ENCODE results near the gene UGT1A8. TPM values are rescaled to one million over a fixed set of nuclear protein-coding genes. Genes with fewer than 3 reads are reported as not detected.

The UGT1A8 gene
- total and polyA plus RNA-seq, 9 of the 15 experiments (the other 6 are each of a cell fraction or from before 2014, with no cell fraction given): 0.04 TPM; not detected in 8

DNA sequence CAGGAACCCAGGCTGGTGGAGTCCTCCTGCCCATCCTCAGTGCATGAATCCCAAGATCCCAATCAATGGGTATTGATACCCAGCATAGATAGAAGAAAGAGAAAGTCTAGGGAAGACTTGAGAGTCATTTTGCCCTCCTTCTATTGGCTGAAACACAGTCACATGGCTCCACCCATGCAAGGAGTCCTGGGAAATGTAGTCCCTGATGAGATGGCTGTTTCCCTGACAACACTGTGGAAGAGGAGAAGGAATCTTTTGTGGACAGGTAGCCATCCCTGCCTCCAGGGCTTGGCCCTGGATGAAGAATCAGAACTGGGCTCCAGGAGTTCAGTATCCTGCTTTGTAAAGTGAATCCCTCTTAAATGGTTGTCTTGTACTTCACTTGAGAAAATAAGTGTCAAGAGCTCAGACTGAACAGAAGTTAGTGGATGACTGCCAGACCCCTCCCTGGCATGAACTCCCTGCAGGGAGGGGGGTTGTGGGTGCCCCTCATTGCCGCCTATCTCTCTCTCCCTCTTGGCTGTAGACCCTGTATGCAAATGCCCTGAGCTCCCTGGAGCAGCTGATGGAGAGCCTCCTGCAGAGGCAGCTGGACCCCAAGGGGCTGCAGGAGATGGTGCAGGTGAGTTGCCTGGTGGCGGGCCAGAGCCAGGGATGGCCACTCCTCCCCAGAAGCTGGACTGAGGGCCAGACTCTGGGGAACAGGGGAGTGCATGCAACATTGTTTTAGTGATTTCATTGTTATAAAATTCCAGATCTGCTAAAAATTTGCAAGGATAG, 196.8 kb downstream of the UGT1A8 start:
- in situ Hi-C loops (cut with MboI) (no loop called here), intact Hi-C loops (cut with micrococcal nuclease) (no loop called here)
- FAIRE-seq (peak; percentile 46), DNase-seq (ENCODE audit: extremely low read depth in 1 of 4, low spot score in 3 of 4) (peak in 3 of 4 experiments; percentile 31 to 53 (median 33)), ATAC-seq (peak; percentile 83)
- no peaks in the 10 kb centered on the region for H4K20me1 ChIP-seq (replicated peaks; ENCODE audit: control insufficient read depth, insufficient read depth, low read length)
- no peaks in the 10 kb centered on the region for H3K36me3 ChIP-seq (ENCODE audit: control insufficient read depth, insufficient read depth, low read length)
- H3K9me1 ChIP-seq (ENCODE audit: control insufficient read depth, insufficient read depth, low read length): no peaks in the 10 kb centered on the region
- no peak overlapping the region for H3K4me2 ChIP-seq (ENCODE audit: insufficient read depth, low read length)
- ChIA-PET POLR2A (interaction anchor here (0.6 to 0.7 kb wide), 2 partner anchors 166 to 421 kb away, joined by 3 to 4 read pairs; no protein-coding TSS in a partner anchor), CTCF (ENCODE audit: low intra/inter-chr PET ratio) (no interaction called here)
- H3K27ac ChIP-seq (ENCODE audit: extremely low read depth, low read depth, low read length): no peak overlapping the region
- H3K9me3 ChIP-seq (replicated peaks; ENCODE audit: control insufficient read depth, insufficient read depth, low read depth, low read length): no peaks in the 10 kb centered on the region
- H2AFZ ChIP-seq (ENCODE audit: low read depth, low read length): no peak overlapping the region
- no peak overlapping the region for H3K4me3 ChIP-seq
- H3K4me1 ChIP-seq (replicated peaks in 1 of 2; ENCODE audit: control insufficient read depth in 2 of 2, insufficient read depth in 2 of 2, low read length in 2 of 2): no peaks in the 10 kb centered on the region; a peak in 1 of 5 replicates
- no TSS peak for BruUV-seq (replicated peaks)
- H3K27me3 ChIP-seq (ENCODE audit: control insufficient read depth in 2 of 2, insufficient read depth in 2 of 2, low read length in 2 of 2): peaks cover 2 to 25% of the 10 kb centered on the region in 2 experiments; a peak in 3 of 5 replicates
- 0% methylated on average over 1 of the region's 2 CpGs for WGBS (ENCODE audit: insufficient coverage, low coverage, missing lambda C conversion rate)
- no peaks in the 10 kb centered on the region for H3K79me2 ChIP-seq (ENCODE audit: control insufficient read depth, insufficient read depth, low read length)
- no peak overlapping the region for H3K9ac ChIP-seq (ENCODE audit: insufficient read depth in 1 of 2, low read depth in 2 of 2, low read length in 2 of 2)
- no peak for TF ChIP-seq MEF2D (tag; conservative IDR thresholded peaks at IDR 0.05; ENCODE audit: low read depth)
- TF ChIP-seq MTA1 (IDR thresholded peaks at IDR 0.05; ENCODE audit: borderline replicate concordance): no peak
- no peak for TF ChIP-seq NR4A1 (CRISPR knock-in tag; IDR thresholded peaks at IDR 0.05)
- TF ChIP-seq NR4A1 (tag; IDR thresholded peaks at IDR 0.05): no peak
- TF ChIP-seq NFYB (IDR thresholded peaks at IDR 0.05; ENCODE audit: extremely low read depth, insufficient read length): no peak
- peak; percentile 45 to 51; a peak in 3 of 4 replicates for TF ChIP-seq SIX5 (IDR thresholded peaks at IDR 0.05; ENCODE audit: borderline replicate concordance in 1 of 2, insufficient read depth in 1 of 2, low read depth in 1 of 2, low read length in 2 of 2)
- TF ChIP-seq, protein P1, sequence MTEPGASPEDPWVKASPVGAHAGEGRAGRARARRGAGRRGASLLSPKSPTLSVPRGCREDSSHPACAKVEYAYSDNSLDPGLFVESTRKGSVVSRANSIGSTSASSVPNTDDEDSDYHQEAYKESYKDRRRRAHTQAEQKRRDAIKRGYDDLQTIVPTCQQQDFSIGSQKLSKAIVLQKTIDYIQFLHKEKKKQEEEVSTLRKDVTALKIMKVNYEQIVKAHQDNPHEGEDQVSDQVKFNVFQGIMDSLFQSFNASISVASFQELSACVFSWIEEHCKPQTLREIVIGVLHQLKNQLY (CRISPR knock-in tag; conservative IDR thresholded peaks at IDR 0.05): no peak
- no peak for TF ChIP-seq ZNF146 (CRISPR knock-in tag; IDR thresholded peaks at IDR 0.05; ENCODE audit: unreplicated experiment)
- TF ChIP-seq MYBL2 (IDR thresholded peaks at IDR 0.05; ENCODE audit: low read depth): no peak
- no peak for TF ChIP-seq MYBL2 (CRISPR knock-in tag; IDR thresholded peaks at IDR 0.05; ENCODE audit: borderline replicate concordance)
- TF ChIP-seq XRCC3 (IDR thresholded peaks at IDR 0.05): no peak
- no peak for TF ChIP-seq SRSF9 (IDR thresholded peaks at IDR 0.05; ENCODE audit: borderline replicate concordance, low read depth, low read length)
- TF ChIP-seq ZNF717 (CRISPR knock-in tag; IDR thresholded peaks at IDR 0.05): no peak
- TF ChIP-seq TEAD2 (tag; IDR thresholded peaks at IDR 0.05): no peak
- TF ChIP-seq ZNF184 (CRISPR knock-in tag; IDR thresholded peaks at IDR 0.05): no peak
- TF ChIP-seq, protein P2, sequence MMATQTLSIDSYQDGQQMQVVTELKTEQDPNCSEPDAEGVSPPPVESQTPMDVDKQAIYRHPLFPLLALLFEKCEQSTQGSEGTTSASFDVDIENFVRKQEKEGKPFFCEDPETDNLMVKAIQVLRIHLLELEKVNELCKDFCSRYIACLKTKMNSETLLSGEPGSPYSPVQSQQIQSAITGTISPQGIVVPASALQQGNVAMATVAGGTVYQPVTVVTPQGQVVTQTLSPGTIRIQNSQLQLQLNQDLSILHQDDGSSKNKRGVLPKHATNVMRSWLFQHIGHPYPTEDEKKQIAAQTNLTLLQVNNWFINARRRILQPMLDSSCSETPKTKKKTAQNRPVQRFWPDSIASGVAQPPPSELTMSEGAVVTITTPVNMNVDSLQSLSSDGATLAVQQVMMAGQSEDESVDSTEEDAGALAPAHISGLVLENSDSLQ (IDR thresholded peaks at IDR 0.05): no peak
- peak; percentile 74 for TF ChIP-seq ZNF143 (CRISPR knock-in tag; IDR thresholded peaks at IDR 0.05)
- no peak for TF ChIP-seq ZC3H8 (IDR thresholded peaks at IDR 0.05)
- TF ChIP-seq RFX1 (IDR thresholded peaks at IDR 0.05): peak; percentile 77
- no peak for TF ChIP-seq MTF1 (CRISPR knock-in tag; IDR thresholded peaks at IDR 0.05; ENCODE audit: borderline replicate concordance)
- TF ChIP-seq ZNF274 (IDR thresholded peaks at IDR 0.05; ENCODE audit: borderline replicate concordance, low read depth, low read length): no peak
- no peak for TF ChIP-seq PTBP1 (IDR thresholded peaks at IDR 0.05; ENCODE audit: low read depth, low read length)
- no peak for TF ChIP-seq NFATC3 (IDR thresholded peaks at IDR 0.05)
- TF ChIP-seq PTTG1 (tag; IDR thresholded peaks at IDR 0.05; ENCODE audit: low read depth): no peak
